ELR (cell line): Measurements from ENCODE around the gene VEGFB.
A peak's percentile ranks its signal among the peaks of the same experiment; 100 is the strongest.

ENCODE experiments used
- DNase-seq: peaks from one replicate; pipeline ENCODE4 v3.0.0-alpha.2; 2015; ENCODE audit warnings: low read depth

Gene VEGFB

GRCh38 chr11:64247729-64248531, 13.5 kb downstream of the VEGFB start:
- DNase-seq = no peak

GRCh38 chr11:64248578-64248977, 14.2 kb downstream of the VEGFB start:
- no peak for DNase-seq

GRCh38 chr11:64249038-64249437, 14.7 kb downstream of the VEGFB start:
- no peak for DNase-seq

- DNase-seq = no peak
Measured at GRCh38 chr11:64249563-64250414, 15.4 kb downstream of the VEGFB start.

- no peak for DNase-seq
Measured at GRCh38 chr11:64250415-64251015, 16.1 kb downstream of the VEGFB start.

GRCh38 chr11:64251016-64251752, 16.8 kb downstream of the VEGFB start, which contains the start of gene PLCB3:
Gene PLCB3, plus strand, starts transcription at chr11:64251530. Its CDS starts 120 bp downstream, at chr11:64251650.
- peak; percentile 58 for DNase-seq

GRCh38 chr11:64251753-64252002, 17.3 kb downstream of the VEGFB start:
- DNase-seq = no peak

- DNase-seq = peak; percentile 78
Measured at GRCh38 chr11:64252003-64252872, 17.9 kb downstream of the VEGFB start.

- DNase-seq = no peak
Measured at GRCh38 chr11:64253043-64253442, 18.7 kb downstream of the VEGFB start.

- no peak for DNase-seq
Measured at GRCh38 chr11:64253481-64253880, 19.1 kb downstream of the VEGFB start.

- no peak for DNase-seq
Measured at GRCh38 chr11:64254326-64254725, 19.9 kb downstream of the VEGFB start.

- DNase-seq = no peak
Measured at GRCh38 chr11:64255135-64256128, 21.0 kb downstream of the VEGFB start.

- no peak for DNase-seq
Measured at GRCh38 chr11:64256300-64256699, 21.9 kb downstream of the VEGFB start.

GRCh38 chr11:64258356-64258755, 24.0 kb downstream of the VEGFB start:
- no peak for DNase-seq

- DNase-seq = no peak
Measured at GRCh38 chr11:64258946-64259532, 24.7 kb downstream of the VEGFB start.

GRCh38 chr11:64259533-64260067, 25.2 kb downstream of the VEGFB start:
- DNase-seq = no peak

GRCh38 chr11:64260147-64260708, 25.8 kb downstream of the VEGFB start:
- no peak for DNase-seq

GRCh38 chr11:64261556-64262080, 27.2 kb downstream of the VEGFB start:
- no peak for DNase-seq
